ENCODE results near the gene CBLC.

DNA sequence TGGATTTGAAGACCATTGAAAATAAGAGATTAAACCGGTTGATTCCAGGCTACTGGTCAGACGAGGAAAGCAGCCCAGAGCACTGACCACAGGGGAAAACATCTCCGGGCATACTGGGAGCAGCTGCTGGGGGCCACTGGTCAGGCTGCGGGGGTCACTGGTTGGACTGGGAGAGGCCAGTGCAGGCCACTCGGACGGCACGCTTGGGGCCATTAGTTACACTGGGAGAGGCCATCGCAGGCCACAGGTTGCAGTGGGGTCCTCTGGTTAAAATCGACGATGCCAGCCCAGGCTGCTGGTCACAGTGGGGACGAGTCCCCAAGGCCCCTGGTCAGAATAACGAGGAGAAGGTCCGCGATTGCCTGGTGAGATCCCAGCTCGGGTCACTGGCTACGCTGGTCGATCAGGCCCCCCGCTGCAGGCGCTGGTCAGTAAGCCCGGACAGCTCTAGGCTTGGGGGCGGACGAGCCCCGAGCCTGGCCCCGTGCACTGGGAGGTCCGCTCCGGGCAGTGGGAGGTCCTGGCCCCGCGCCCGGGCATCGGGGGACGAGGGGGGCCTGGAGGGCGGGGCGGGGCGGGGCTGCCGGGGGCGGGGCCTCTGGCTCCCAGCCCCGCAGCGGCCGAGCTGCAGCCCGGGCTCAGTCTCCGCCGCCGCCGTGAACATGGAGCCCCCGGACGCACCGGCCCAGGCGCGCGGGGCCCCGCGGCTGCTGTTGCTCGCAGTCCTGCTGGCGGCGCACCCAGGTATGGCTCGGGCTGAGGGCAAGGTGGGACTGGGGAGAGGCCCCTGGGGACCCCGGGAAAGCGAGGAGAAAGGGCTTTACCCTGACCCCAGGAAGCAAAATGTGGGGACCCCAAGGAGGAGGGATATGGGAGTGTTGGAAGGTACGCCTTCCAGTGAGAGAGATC, 31.0 kb downstream of the CBLC start, which contains the start of gene BCAM:
- TF ChIP-seq TCF7L2 (IDR thresholded peaks at IDR 0.05; ENCODE audit: borderline replicate concordance, low read depth, low read length) = no peak
- no peak for TF ChIP-seq HOXC10 (CRISPR knock-in tag; IDR thresholded peaks at IDR 0.05)
- TF ChIP-seq CTCF (tag by site-specific recombination; IDR thresholded peaks at IDR 0.05) = no peak
- TF ChIP-seq ZNF274 (IDR thresholded peaks at IDR 0.05; ENCODE audit: low read length) = no peak
- TF ChIP-seq ZNF274 (tag by site-specific recombination; IDR thresholded peaks at IDR 0.05; ENCODE audit: borderline replicate concordance) = no peak
- peak; percentile 77 for TF ChIP-seq ZNF335 (tag by site-specific recombination; conservative IDR thresholded peaks at IDR 0.05)
- no peak for TF ChIP-seq KLF1 (tag by site-specific recombination; IDR thresholded peaks at IDR 0.05)
